HEK293T (cell line): Measurements from ENCODE around the gene NFAT5.
A peak's percentile ranks its signal among the peaks of the same experiment; 100 is the strongest.
"Not testable (repeated sequence)": the region's sequence is repeated elsewhere in the genome, so short reads cannot be mapped to it uniquely, and the experiment has no call there.

Source experiments
- CTCF ChIA-PET: fragments of 350-600 bp; formaldehyde crosslinking; extraction: SDS; loops from one replicate; lab custom pipeline; 2021; ENCODE audit warnings: antibody characterized with exemption, inconsistent platforms; lab: Yijun Ruan, JAX
- POLR2A ChIA-PET: fragments of 350-600 bp; formaldehyde crosslinking; extraction: SDS; loops from one replicate; lab custom pipeline; 2020; ENCODE audit warnings: antibody characterized with exemption, inconsistent platforms; lab: Yijun Ruan, JAX
- DNase-seq: peaks from one replicate; pipeline ENCODE4 v3.0.0; 2012; ENCODE audit warnings: mixed read lengths; ENCODE audit errors: extremely low spot score
- ARNT ChIP-seq: fragments of 450-650 bp; IDR thresholded peaks from 2 replicates; pipeline ENCODE4 v1.6.1; 2017; ENCODE audit warnings: mild to moderate bottlenecking
- BHLHE40 ChIP-seq: fragments of 450-650 bp; IDR thresholded peaks from 2 replicates; pipeline ENCODE4 v1.6.1; 2016; ENCODE audit warnings: mild to moderate bottlenecking, moderate library complexity, borderline replicate concordance
- CTBP1 ChIP-seq: fragments of 450-650 bp; IDR thresholded peaks from 2 replicates; pipeline ENCODE4 v1.6.1; 2016; ENCODE audit warnings: borderline replicate concordance
- ELF4 ChIP-seq: fragments of 450-650 bp; IDR thresholded peaks from 2 replicates; pipeline ENCODE4 v1.6.1; 2017; ENCODE audit warnings: antibody characterized with exemption
- FOXA1 ChIP-seq: fragments of 450-650 bp; IDR thresholded peaks from 2 replicates; pipeline ENCODE4 v1.6.1; 2016; ENCODE audit warnings: mild to moderate bottlenecking
- FOXK2 ChIP-seq: fragments of 450-650 bp; IDR thresholded peaks from 2 replicates; pipeline ENCODE4 v1.6.1; 2016; ENCODE audit warnings: mild to moderate bottlenecking
- FOXM1 ChIP-seq: fragments of 450-650 bp; IDR thresholded peaks from 2 replicates; pipeline ENCODE4 v1.6.1; 2017; ENCODE audit warnings: mild to moderate bottlenecking, borderline replicate concordance
- HDGF ChIP-seq: fragments of 450-650 bp; IDR thresholded peaks from 2 replicates; pipeline ENCODE4 v1.6.1; 2017; ENCODE audit warnings: antibody characterized with exemption, borderline replicate concordance
- L3MBTL2 ChIP-seq: fragments of 450-650 bp; conservative IDR thresholded peaks from 2 replicates; pipeline ENCODE4 v1.6.1; 2016; ENCODE audit warnings: mild to moderate bottlenecking
- LEF1 ChIP-seq: fragments of 450-650 bp; IDR thresholded peaks from 2 replicates; pipeline ENCODE4 v1.6.1; 2017; ENCODE audit warnings: mild to moderate bottlenecking, borderline replicate concordance
- NFRKB ChIP-seq: fragments of 450-650 bp; IDR thresholded peaks from 2 replicates; pipeline ENCODE4 v1.6.1; 2016; ENCODE audit warnings: mild to moderate bottlenecking, moderate library complexity
- PKNOX1 ChIP-seq: fragments of 450-650 bp; IDR thresholded peaks from 2 replicates; pipeline ENCODE4 v1.6.1; 2016
- SP1 ChIP-seq: fragments of 450-650 bp; IDR thresholded peaks from 2 replicates; pipeline ENCODE4 v1.6.1; 2017
- SUZ12 ChIP-seq: fragments of 450-650 bp; IDR thresholded peaks from 2 replicates; pipeline ENCODE4 v1.6.1; 2016; ENCODE audit warnings: mild to moderate bottlenecking
- TARDBP ChIP-seq: fragments of 450-650 bp; IDR thresholded peaks from 2 replicates; pipeline ENCODE4 v1.6.1; 2016
- ZNF384 ChIP-seq: fragments of 450-650 bp; IDR thresholded peaks from 2 replicates; pipeline ENCODE4 v1.6.1; 2016

The NFAT5 gene

DNA sequence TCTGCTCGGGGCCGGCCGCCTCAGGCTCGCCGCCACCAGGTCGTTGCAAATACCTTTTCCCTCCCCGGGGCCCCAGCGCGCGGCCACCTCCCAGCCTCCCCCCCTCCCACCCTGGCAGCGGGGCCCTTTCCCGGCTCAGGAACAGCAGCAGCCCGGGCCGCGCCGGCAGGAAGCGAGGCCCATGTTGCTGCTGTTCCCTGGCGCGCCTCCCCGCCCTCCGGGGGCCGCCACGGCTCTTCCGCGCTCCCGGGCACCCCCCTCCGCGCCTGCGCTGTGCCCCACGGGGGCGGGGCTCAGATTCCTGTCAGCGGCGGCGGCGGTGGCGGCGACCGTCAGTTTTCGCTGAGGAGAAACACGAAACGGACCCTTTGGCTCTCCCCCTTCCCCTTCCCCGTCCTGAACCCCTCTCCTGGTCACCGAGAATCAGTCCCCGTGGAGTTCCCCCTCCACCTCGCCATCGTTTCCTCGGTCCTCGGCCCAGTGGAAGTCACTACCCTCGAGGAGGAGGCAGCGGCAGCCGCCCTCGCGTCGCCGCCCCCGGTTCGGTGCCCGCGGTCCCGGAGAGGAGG is at the start of gene NFAT5:
NFAT5 (plus strand) TSS at position 296 of the 569 bp plus-strand sequence. CDS start 336 bp downstream, outside the sequence.
- DNase-seq: peak; percentile 88
- no peak for TF ChIP-seq HDGF
- no peak for TF ChIP-seq SUZ12
- TF ChIP-seq CTBP1: no peak
- no peak for TF ChIP-seq LEF1
- TF ChIP-seq FOXK2: no peak
- TF ChIP-seq ARNT: peak; percentile 60; the same call in 1 of the 2 replicates
- TF ChIP-seq FOXM1: peak; percentile 78; the same call in 1 of the 2 replicates
- no peak for TF ChIP-seq ELF4
- POLR2A ChIA-PET: interaction anchor here (0.7 to 1.6 kb wide), 4 partner anchors 17 to 167 kb away, joined by 3 to 5 read pairs (median 4); no protein-coding TSS in a partner anchor
- CTCF ChIA-PET: interaction anchor here (0.6 kb wide), 1 partner anchor 1205 kb away, joined by 3 read pairs; no protein-coding TSS in a partner anchor

- DNase-seq, CTCF ChIA-PET, POLR2A ChIA-PET: not testable (repeated sequence)
These were observed 47.9 kb upstream of the NFAT5 start for GRCh38 chr16:69517914-69518313.

GRCh38 chr16:69520413-69520799 is 45.4 kb upstream of the NFAT5 start:
- TF ChIP-seq LEF1 (no peak), NFRKB (no peak), ELF4 (no peak)
- ChIA-PET POLR2A (interaction anchor here (1.7 kb wide), 1 partner anchor 9 kb away, joined by 5 read pairs; no protein-coding TSS in a partner anchor), CTCF (interaction anchor here (0.6 kb wide), 1 partner anchor 46 kb away, joined by 3 read pairs; no protein-coding TSS in a partner anchor)
- DNase-seq: no peak

- ChIA-PET POLR2A (interaction anchor here (1.7 kb wide), 1 partner anchor 9 kb away, joined by 5 read pairs; no protein-coding TSS in a partner anchor), CTCF (interaction anchor here (0.6 kb wide), 1 partner anchor 46 kb away, joined by 3 read pairs; no protein-coding TSS in a partner anchor)
- TF ChIP-seq ZNF384: no peak
- TF ChIP-seq SP1: no peak
- no peak for TF ChIP-seq BHLHE40
- TF ChIP-seq PKNOX1: no peak
- no peak for TF ChIP-seq TARDBP
- no peak for TF ChIP-seq SUZ12
- TF ChIP-seq CTBP1: no peak
- no peak for TF ChIP-seq ELF4
- TF ChIP-seq LEF1: no peak
- no peak for TF ChIP-seq NFRKB
- DNase-seq: no peak
These were observed 44.8 kb upstream of the NFAT5 start for GRCh38 chr16:69520800-69521602.

DNA sequence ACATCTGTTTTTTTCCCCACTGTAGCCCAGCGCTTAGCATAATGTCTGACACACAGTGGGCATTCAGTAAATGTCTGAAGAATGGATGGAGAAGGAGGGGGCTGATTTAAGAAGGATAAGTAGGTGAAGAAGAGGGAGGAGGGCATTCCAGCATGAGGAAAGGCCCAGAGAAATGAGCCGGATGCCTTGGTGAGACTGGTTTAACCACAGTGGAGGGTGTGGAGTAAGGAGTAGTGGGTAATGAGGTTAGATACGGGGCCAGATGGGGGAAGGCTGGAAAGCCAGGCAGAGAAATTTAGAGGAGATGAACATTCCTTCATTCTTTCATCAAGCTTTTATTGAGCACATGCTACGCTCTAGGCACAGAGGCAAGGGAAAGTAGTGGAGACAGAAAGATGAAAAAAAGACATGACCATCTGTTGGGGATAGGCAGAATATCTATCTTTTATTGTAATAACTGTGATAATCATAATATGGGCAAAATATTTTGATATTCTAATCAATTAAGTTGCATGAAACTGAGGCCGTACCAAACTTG is 43.7 kb upstream of the NFAT5 start:
- no peak for TF ChIP-seq NFRKB
- TF ChIP-seq PKNOX1: no peak
- no peak for TF ChIP-seq SP1
- TF ChIP-seq ZNF384: no peak
- no peak for TF ChIP-seq FOXM1
- no peak for TF ChIP-seq SUZ12
- no peak for TF ChIP-seq BHLHE40
- TF ChIP-seq LEF1: no peak
- no peak for TF ChIP-seq CTBP1
- TF ChIP-seq FOXK2: no peak
- no peak for TF ChIP-seq ELF4
- no peak for TF ChIP-seq ARNT
- no peak for TF ChIP-seq L3MBTL2
- no peak for TF ChIP-seq FOXA1
- TF ChIP-seq TARDBP: no peak
- no peak for TF ChIP-seq HDGF
- ChIA-PET CTCF (no interaction called here), POLR2A (interaction anchor here (1.7 kb wide), 1 partner anchor 8 kb away, joined by 5 read pairs; no protein-coding TSS in a partner anchor)
- DNase-seq: no peak

GRCh38 chr16:69522732-69523404 is 42.9 kb upstream of the NFAT5 start:
- POLR2A ChIA-PET: no interaction called here

More at GRCh38 chr16:69522732-69523404, 42.9 kb upstream of the NFAT5 start:
- DNase-seq: peak; percentile 57
- TF ChIP-seq L3MBTL2 (peak; percentile 40; the same call in 1 of the 2 replicates), ARNT (no peak), NFRKB (peak; percentile 80; the same call in 1 of the 2 replicates)
- CTCF ChIA-PET: no interaction called here
